Fibroblast of mammary gland (primary cell): ENCODE results near the gene PLXNA2.

Experiments
- DNase-seq: peaks from one replicate; pipeline ENCODE4 v3.0.0-alpha.2; 2010; ENCODE audit warnings: low read depth
- H3K4me3 ChIP-seq: 2 replicates; pipeline ENCODE4 v1.5.1; 2011; ENCODE audit warnings: low read depth, mild to moderate bottlenecking, low read length, moderate library complexity; ENCODE audit not compliant: control insufficient read depth
- TF ChIP-seq, protein P1 (sequence below): conservative IDR thresholded peaks from 2 replicates; pipeline ENCODE4 v1.5.1; 2011; ENCODE audit warnings: low read depth, low read length, inconsistent platforms; ENCODE audit not compliant: control insufficient read depth, insufficient read depth

PLXNA2 gene

DNA sequence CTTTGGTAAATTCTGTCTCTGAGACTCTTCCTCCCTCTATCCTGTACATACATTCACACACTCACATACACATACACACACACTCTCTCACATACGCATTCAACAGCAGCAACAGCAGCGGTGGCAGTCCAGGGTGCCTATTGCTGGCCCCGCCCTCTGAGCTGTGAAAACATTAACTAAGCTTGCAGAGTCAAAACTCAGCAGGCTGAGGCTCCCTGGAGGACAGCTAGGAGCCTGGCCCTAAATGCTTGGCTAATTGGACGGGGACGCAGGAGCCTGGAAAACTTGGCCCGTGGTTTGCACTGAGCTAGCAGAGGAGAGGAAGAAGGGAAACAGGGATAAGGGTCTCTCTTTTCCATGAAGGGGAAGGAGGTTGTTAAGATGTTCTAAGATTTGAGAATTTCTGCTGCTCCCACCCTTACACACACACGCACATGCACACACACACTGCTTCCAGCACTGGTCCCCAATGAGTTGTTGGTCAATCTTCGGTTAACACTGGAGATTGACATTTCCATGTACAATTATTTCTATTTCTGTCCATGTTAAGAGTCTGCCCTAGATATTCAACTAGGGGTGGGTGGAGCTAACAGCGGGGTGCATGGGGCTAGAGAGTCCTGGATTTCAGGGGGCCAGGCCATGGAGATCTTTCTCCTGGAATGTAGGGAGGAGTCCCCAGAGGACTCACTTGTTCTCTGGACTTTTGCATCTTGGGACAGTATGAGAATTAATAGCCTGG, 94.2 kb downstream of the PLXNA2 start:
- DNase-seq = no peak

GRCh38 chr1:208149213-208149612, 95.0 kb downstream of the PLXNA2 start:
- no peak for DNase-seq
- TF ChIP-seq, protein P1, sequence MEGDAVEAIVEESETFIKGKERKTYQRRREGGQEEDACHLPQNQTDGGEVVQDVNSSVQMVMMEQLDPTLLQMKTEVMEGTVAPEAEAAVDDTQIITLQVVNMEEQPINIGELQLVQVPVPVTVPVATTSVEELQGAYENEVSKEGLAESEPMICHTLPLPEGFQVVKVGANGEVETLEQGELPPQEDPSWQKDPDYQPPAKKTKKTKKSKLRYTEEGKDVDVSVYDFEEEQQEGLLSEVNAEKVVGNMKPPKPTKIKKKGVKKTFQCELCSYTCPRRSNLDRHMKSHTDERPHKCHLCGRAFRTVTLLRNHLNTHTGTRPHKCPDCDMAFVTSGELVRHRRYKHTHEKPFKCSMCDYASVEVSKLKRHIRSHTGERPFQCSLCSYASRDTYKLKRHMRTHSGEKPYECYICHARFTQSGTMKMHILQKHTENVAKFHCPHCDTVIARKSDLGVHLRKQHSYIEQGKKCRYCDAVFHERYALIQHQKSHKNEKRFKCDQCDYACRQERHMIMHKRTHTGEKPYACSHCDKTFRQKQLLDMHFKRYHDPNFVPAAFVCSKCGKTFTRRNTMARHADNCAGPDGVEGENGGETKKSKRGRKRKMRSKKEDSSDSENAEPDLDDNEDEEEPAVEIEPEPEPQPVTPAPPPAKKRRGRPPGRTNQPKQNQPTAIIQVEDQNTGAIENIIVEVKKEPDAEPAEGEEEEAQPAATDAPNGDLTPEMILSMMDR = no peak
- no peak overlapping the region for H3K4me3 ChIP-seq

More for the DNA sequence above, 94.2 kb downstream of the PLXNA2 start:
- no peak overlapping the region for H3K4me3 ChIP-seq
- TF ChIP-seq, protein P1 = no peak

- TF ChIP-seq, protein P1 = no peak
- no peak for DNase-seq
- H3K4me3 ChIP-seq = no peak overlapping the region
These were observed 95.8 kb downstream of the PLXNA2 start for GRCh38 chr1:208148380-208148779.

GRCh38 chr1:208146650-208147049, 97.5 kb downstream of the PLXNA2 start:
- H3K4me3 ChIP-seq = no peak overlapping the region
- TF ChIP-seq, protein P1 = no peak
- DNase-seq = no peak

- H3K4me3 ChIP-seq = no peak overlapping the region
- no peak for DNase-seq
- TF ChIP-seq, protein P1 = no peak
These were observed 99.0 kb downstream of the PLXNA2 start for GRCh38 chr1:208145167-208145566.

DNA sequence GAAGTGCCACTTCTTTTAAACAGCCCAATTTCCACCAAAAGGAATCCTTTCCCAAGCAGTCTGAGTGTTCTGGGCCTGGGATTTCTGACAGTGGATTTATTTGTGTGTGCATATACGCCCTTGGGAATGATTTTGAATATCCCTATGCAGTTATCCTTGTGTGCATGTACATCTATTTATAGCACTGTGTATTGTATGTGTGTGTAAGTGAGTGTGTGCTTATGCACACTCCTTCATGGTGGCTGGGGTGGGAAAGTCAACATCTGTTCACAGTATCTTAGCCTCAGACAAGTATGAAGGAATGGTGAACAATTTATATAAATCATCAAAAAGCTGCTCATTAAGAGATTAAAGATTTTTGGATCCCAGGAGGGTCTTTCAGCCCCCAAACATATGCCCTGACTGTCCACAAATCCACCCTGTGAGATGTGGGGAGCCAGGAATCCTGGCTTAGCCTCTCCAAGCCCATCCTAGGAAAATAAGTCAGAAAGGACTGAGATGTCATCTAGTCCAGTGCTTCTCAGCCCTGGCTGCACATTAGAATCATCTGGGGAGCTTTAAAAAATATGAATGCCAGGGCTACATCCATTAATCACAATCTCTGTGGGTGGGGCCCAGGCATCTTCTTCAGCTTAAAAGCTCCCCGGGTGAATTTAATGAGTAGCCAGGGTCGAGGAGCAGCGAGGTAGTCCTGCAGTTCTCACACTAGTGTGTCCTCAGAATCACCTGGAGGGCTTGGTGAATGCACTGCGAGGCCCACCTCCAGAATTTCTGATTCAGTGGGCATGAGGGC, 101.4 kb downstream of the PLXNA2 start:
- no peak overlapping the region for H3K4me3 ChIP-seq
- DNase-seq = no peak

More for the DNA sequence above, 101.4 kb downstream of the PLXNA2 start:
- TF ChIP-seq, protein P1 = no peak
